ENCODE results near the gene FRS2.

GRCh38 chr12:69556383-69556782 lies 86.2 kb downstream of the FRS2 start:
- no peak for TF ChIP-seq TAF1 (IDR thresholded peaks at IDR 0.05; ENCODE audit: borderline replicate concordance, low read depth, low read length)
- no peak for TF ChIP-seq POLR2AphosphoS5 (IDR thresholded peaks at IDR 0.05; ENCODE audit: low read depth, low read length)

Data from GM12892 (cell line).